ENCODE measurements around the gene CDH23.

Gene CDH23

DNA sequence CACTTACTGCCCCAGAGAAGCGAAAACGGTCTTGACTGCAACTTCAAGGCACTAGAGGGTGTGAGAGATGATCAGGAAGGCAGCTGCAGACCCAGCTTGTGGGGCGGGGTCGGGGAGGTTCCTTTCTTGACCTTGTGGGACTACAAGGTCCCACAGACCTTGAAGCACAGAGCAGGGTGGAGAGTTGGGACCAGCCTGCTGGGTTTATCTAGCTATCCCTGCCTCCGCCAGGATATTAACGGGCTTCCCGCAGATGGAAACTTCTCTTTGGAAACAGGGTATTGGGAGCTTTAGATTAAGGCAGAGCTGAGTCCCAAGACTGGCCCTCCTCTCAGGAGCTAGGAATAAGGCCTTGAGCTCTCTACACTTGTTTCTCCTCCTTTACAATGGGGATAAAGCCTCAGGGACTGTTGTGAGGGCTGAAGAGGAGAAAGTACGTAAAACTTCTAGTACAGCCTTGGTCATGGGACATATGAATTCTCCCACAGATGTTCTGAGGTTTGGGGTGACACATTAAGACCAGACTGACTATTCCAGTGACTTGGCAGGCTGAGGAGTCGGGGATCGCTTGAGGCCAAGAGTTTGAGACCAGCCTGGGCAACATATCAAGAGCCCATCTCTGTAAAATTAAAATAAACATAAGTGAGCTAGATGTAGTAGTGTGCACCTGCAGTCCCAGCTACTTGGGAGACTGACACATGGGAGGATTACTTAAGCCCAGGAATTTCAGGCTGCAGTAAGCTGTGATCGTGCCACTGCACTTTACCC, 153.2 kb downstream of the CDH23 start:
- Histone ChIP-seq H3K27ac (no peak overlapping the region), H3K79me2 (ENCODE audit: insufficient read depth, low read depth) (no peaks in the 10 kb centered on the region), H3K36me3 (ENCODE audit: insufficient read depth) (no peaks in the 10 kb centered on the region), H3K4me2 (no peak overlapping the region), H3K4me3 (IDR thresholded peaks at IDR 0.05; ENCODE audit: insufficient read depth, low read depth, low read length) (no peak overlapping the region), H3K9ac (no peak overlapping the region), H3K27me3 (ENCODE audit: insufficient read depth, low read depth) (peaks cover 82% of the 10 kb centered on the region), H2AFZ (ENCODE audit: low read depth) (no peak overlapping the region), H3K4me1 (ENCODE audit: low read depth, poor library complexity, severe bottlenecking) (no peaks in the 10 kb centered on the region), H4K20me1 (ENCODE audit: insufficient read depth) (no peaks in the 10 kb centered on the region)
- TF ChIP-seq, protein P1, sequence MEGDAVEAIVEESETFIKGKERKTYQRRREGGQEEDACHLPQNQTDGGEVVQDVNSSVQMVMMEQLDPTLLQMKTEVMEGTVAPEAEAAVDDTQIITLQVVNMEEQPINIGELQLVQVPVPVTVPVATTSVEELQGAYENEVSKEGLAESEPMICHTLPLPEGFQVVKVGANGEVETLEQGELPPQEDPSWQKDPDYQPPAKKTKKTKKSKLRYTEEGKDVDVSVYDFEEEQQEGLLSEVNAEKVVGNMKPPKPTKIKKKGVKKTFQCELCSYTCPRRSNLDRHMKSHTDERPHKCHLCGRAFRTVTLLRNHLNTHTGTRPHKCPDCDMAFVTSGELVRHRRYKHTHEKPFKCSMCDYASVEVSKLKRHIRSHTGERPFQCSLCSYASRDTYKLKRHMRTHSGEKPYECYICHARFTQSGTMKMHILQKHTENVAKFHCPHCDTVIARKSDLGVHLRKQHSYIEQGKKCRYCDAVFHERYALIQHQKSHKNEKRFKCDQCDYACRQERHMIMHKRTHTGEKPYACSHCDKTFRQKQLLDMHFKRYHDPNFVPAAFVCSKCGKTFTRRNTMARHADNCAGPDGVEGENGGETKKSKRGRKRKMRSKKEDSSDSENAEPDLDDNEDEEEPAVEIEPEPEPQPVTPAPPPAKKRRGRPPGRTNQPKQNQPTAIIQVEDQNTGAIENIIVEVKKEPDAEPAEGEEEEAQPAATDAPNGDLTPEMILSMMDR (conservative IDR thresholded peaks at IDR 0.05; ENCODE audit: low read depth, low read length): no peak

GRCh38 chr10:71550628-71551027, 153.9 kb downstream of the CDH23 start:
- Histone ChIP-seq H4K20me1 (ENCODE audit: insufficient read depth) (no peaks in the 10 kb centered on the region), H2AFZ (ENCODE audit: low read depth) (no peak overlapping the region), H3K79me2 (ENCODE audit: insufficient read depth, low read depth) (no peaks in the 10 kb centered on the region), H3K4me1 (ENCODE audit: low read depth, poor library complexity, severe bottlenecking) (no peaks in the 10 kb centered on the region), H3K36me3 (ENCODE audit: insufficient read depth) (no peaks in the 10 kb centered on the region), H3K27me3 (ENCODE audit: insufficient read depth, low read depth) (peaks cover 79% of the 10 kb centered on the region), H3K27ac (no peak overlapping the region), H3K9ac (no peak overlapping the region), H3K4me2 (no peak overlapping the region), H3K4me3 (IDR thresholded peaks at IDR 0.05; ENCODE audit: insufficient read depth, low read depth, low read length) (no peak overlapping the region)
- TF ChIP-seq, protein P1 (conservative IDR thresholded peaks at IDR 0.05; ENCODE audit: low read depth, low read length): no peak

DNA sequence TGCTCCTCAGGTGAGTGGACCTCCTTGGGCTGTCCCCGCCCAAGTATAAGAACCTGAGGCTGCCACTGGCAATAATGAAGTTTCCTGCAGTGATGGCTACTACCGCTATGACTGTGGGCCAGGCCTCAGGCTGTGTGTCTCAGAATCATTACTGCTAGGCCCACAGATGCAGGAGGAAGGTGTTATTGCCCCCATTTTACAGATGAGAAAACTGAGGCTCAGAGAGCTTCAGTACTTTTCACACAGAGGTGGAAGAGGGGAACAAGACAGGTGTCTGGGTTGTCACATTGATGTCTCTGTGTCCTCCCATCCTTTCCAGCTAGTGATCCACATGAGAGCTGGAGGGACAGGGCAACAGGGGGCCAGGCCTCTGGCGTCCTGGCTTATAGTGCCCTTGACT, 155.2 kb downstream of the CDH23 start:
- Histone ChIP-seq H3K4me3 (IDR thresholded peaks at IDR 0.05; ENCODE audit: insufficient read depth, low read depth, low read length) (no peak overlapping the region), H2AFZ (ENCODE audit: low read depth) (no peak overlapping the region), H3K36me3 (ENCODE audit: insufficient read depth) (no peaks in the 10 kb centered on the region), H3K4me2 (no peak overlapping the region), H3K4me1 (ENCODE audit: low read depth, poor library complexity, severe bottlenecking) (no peaks in the 10 kb centered on the region), H3K79me2 (ENCODE audit: insufficient read depth, low read depth) (no peaks in the 10 kb centered on the region), H3K27ac (no peak overlapping the region), H4K20me1 (ENCODE audit: insufficient read depth) (no peaks in the 10 kb centered on the region), H3K27me3 (ENCODE audit: insufficient read depth, low read depth) (peaks cover 72% of the 10 kb centered on the region), H3K9ac (no peak overlapping the region)
- TF ChIP-seq, protein P1 (conservative IDR thresholded peaks at IDR 0.05; ENCODE audit: low read depth, low read length): no peak

DNA sequence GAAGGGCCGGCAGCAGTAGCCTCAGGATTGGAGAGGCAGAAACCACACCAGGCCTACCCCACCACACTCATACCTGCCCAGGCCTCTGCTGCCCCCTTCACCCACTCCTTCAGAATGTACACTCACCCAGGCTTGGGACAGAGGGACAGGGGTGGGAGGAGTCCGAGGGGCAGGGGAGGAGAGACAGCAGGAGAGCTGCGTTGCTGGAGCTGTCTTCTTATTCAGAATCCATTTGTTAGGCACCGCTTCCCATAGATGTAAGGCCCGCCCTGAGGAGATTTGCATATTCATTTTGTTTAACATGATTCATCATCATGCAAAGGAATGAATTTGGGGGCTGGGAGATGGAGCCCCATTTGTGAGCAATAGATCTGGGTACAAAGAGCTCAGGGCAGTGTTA, 156.7 kb downstream of the CDH23 start:
- TF ChIP-seq, protein P1 (conservative IDR thresholded peaks at IDR 0.05; ENCODE audit: low read depth, low read length): no peak
- Histone ChIP-seq H3K27me3 (ENCODE audit: insufficient read depth, low read depth) (peaks cover 65% of the 10 kb centered on the region), H3K27ac (no peak overlapping the region), H3K9ac (no peak overlapping the region), H4K20me1 (ENCODE audit: insufficient read depth) (no peaks in the 10 kb centered on the region), H3K4me2 (no peak overlapping the region), H2AFZ (ENCODE audit: low read depth) (no peak overlapping the region), H3K4me1 (ENCODE audit: low read depth, poor library complexity, severe bottlenecking) (no peaks in the 10 kb centered on the region), H3K4me3 (IDR thresholded peaks at IDR 0.05; ENCODE audit: insufficient read depth, low read depth, low read length) (no peak overlapping the region), H3K79me2 (ENCODE audit: insufficient read depth, low read depth) (no peaks in the 10 kb centered on the region), H3K36me3 (ENCODE audit: insufficient read depth) (no peaks in the 10 kb centered on the region)
